IMR-90 (cell line): ENCODE results near the gene MYO1D.

Source experiments
- BHLHE40 ChIP-seq: fragments of 150-350 bp; IDR thresholded peaks from 2 replicates; pipeline ENCODE4 v1.6.1; 2016; ENCODE audit warnings: mild to moderate bottlenecking, low read depth, low read length
- CEBPB ChIP-seq: IDR thresholded peaks from 2 replicates; pipeline ENCODE4 v1.6.1; 2012; ENCODE audit warnings: low read depth, low read length, improper control_type of control experiment
- CHD1 ChIP-seq: IDR thresholded peaks from 2 replicates; pipeline ENCODE4 v1.6.1; 2012; ENCODE audit warnings: low read depth, low read length, improper control_type of control experiment
- CTCF ChIP-seq: conservative IDR thresholded peaks from 2 replicates; pipeline ENCODE4 v1.5.1; 2012; ENCODE audit warnings: mild to moderate bottlenecking, low read depth, low read length, improper control_type of control experiment
- ELK1 ChIP-seq: fragments of 150-350 bp; IDR thresholded peaks from 2 replicates; pipeline ENCODE4 v1.6.1; 2016; ENCODE audit warnings: low read depth, mild to moderate bottlenecking, low read length, moderate library complexity, borderline replicate concordance
- MAFK ChIP-seq: IDR thresholded peaks from 2 replicates; pipeline ENCODE4 v1.6.1; 2012; ENCODE audit warnings: low read depth, low read length, improper control_type of control experiment
- MAZ ChIP-seq: IDR thresholded peaks from 2 replicates; pipeline ENCODE4 v1.6.1; 2012; ENCODE audit warnings: low read depth, mild to moderate bottlenecking, low read length, improper control_type of control experiment, moderate library complexity, borderline replicate concordance
- MXI1 ChIP-seq: IDR thresholded peaks from 2 replicates; pipeline ENCODE4 v1.6.1; 2012; ENCODE audit warnings: low read depth, mild to moderate bottlenecking, low read length, moderate library complexity, borderline replicate concordance
- POLR2A ChIP-seq: IDR thresholded peaks from 2 replicates; pipeline ENCODE4 v1.6.1; 2012; ENCODE audit warnings: mild to moderate bottlenecking, low read depth, low read length
- RAD21 ChIP-seq: IDR thresholded peaks from 2 replicates; pipeline ENCODE4 v1.6.1; 2012; ENCODE audit warnings: low read length, improper control_type of control experiment
- RCOR1 ChIP-seq: IDR thresholded peaks from 2 replicates; pipeline ENCODE4 v1.6.1; 2012; ENCODE audit warnings: mild to moderate bottlenecking, low read length, improper control_type of control experiment; ENCODE audit not compliant: insufficient replicate concordance
- USF2 ChIP-seq: fragments of 150-350 bp; IDR thresholded peaks from 2 replicates; pipeline ENCODE4 v1.6.1; 2017; ENCODE audit warnings: mild to moderate bottlenecking, antibody characterized with exemption, low read length, low read depth

- TF ChIP-seq CTCF (no peak), ELK1 (no peak), POLR2A (no peak), USF2 (no peak), CEBPB (no peak), MXI1 (no peak), RAD21 (no peak), BHLHE40 (no peak), MAZ (no peak), MAFK (no peak), CHD1 (no peak), RCOR1 (no peak)
Observed at GRCh38 chr17:32625971-32626370, 251.0 kb downstream of the MYO1D start.
